Heart left ventricle (tissue), 16 donors: Measurements from ENCODE around the gene EEF1AKMT3. TPM values are rescaled to one million over a fixed set of nuclear protein-coding genes. Genes with fewer than 3 reads are reported as not detected.

Source experiments
- ATAC-seq, 4 donors: fragments of 200-7000 bp; cut with Tn5 transposase; one replicate each; pipeline ENCODE4 v1.9.1; 2020 to 2022; ENCODE audit warnings: moderate library complexity in 4 of 4, mild to moderate bottlenecking in 3 of 4, moderate number of reproducible peaks in 1 of 4
- DNase-seq, 5 donors: peaks; one replicate each; pipeline ENCODE4 v3.0.0-alpha.2; 2020
- H3K27ac ChIP-seq, 12 donors: fragments of 200-600 bp; sonication (generic) in 4 of 12; one replicate each; pipeline versions ENCODE4 v1.5.0 to v1.8.0; 2016 to 2022; ENCODE audit warnings: mild to moderate bottlenecking in 2 of 12
- H3K27me3 ChIP-seq, 9 donors: fragments of 200-600 bp; sonication (generic) in 2 of 9; one replicate each; pipeline versions ENCODE4 v1.5.1 to v1.8.0; 2016 to 2022; ENCODE audit warnings: mild to moderate bottlenecking in 3 of 9
- H3K36me3 ChIP-seq, 9 donors: fragments of 200-600 bp; sonication (generic) in 2 of 9; one replicate each; pipeline versions ENCODE4 v1.5.0 to v1.8.0; 2018 to 2022; ENCODE audit warnings: mild to moderate bottlenecking in 2 of 9
- H3K4me1 ChIP-seq, 12 donors: fragments of 200-600 bp; sonication (generic) in 4 of 12; one replicate each; pipeline versions ENCODE4 v1.5.0 to v1.8.0; 2016 to 2022; ENCODE audit warnings: mild to moderate bottlenecking in 3 of 12
- H3K4me3 ChIP-seq, 12 donors: fragments of 200-600 bp; sonication (generic) in 4 of 12; one replicate each; pipeline versions ENCODE4 v1.5.0 to v1.8.0; 2017 to 2022; ENCODE audit warnings: mild to moderate bottlenecking in 9 of 12, moderate library complexity in 4 of 12
- H3K9me3 ChIP-seq, 12 donors: fragments of 200-600 bp; sonication (generic) in 4 of 12; one replicate each; pipeline versions ENCODE4 v1.5.0 to v1.8.0; 2016 to 2022; ENCODE audit warnings: mild to moderate bottlenecking in 1 of 12
- CTCF ChIP-seq, 12 donors: fragments of 200-600 bp; sonication (generic) in 4 of 12; IDR thresholded peaks; one replicate each; pipeline versions ENCODE4 v1.5.0 to v1.8.0; 2018 to 2022; ENCODE audit warnings: antibody characterized with exemption in 12 of 12, mild to moderate bottlenecking in 5 of 12
- POLR2A ChIP-seq, 2 donors: fragments of 450-650 bp; IDR thresholded peaks; one replicate each; pipeline ENCODE4 v1.6.1; 2017; ENCODE audit warnings: antibody characterized with exemption in 2 of 2, mild to moderate bottlenecking in 2 of 2, moderate library complexity in 2 of 2
- WGBS, 4 donors: extraction: QIAGEN DNeasy Blood & Tissue Kit in 2 of 4; methylation state at CpG; one replicate each; pipeline versions ENCODE4 v1.1.5 to v1.1.7; 2013 to 2018; 5-methylcytosine and 5-hydroxymethylcytosine counted together
- intact Hi-C, 10 donors: fragments of 100-400 bp; cut with DNase I; formaldehyde crosslinking; loops; one replicate each; pipeline versions ENCODE4 v1.11.1 to v1.14.2; 2022
- polyA plus RNA-seq, 2 donors: library from polyadenylated mRNA; stranded (reverse); fragments of 200-250 nt; gene quantifications; one replicate each; pipeline ENCODE4 v1.2.3, GENCODE V29; 2013
- total RNA-seq, 9 donors: library from RNA; depleted of rRNA in 2 of 9; stranded (reverse); fragments of >200 nt in 2 of 9; fragmentation: NEBNext Ultra II Directional in 3 of 9; extraction: Animal tissue kit (Norgen Biotek cat#: 25700) in 3 of 9; gene quantifications; one replicate each; pipeline versions ENCODE4 v1.1.0 to v1.2.4, GENCODE V29; 2016 to 2023
- donor health status: ischemic (EF 13 %, LVEDD 7.1; RV severe dilation, severe dysfunction).
- donor health status: healthy with polysubstance abuse.
- donor health status: DM: no; HTN: yes; CAD: no.
- donor health status: DM: no; HTN: no; CAD: no.
- donor health status: ischemic (EF 25% LVEDD 6.9; RV normal size, moderate dysfunction).
- donor health status: ischemic (EF 25% LVEDD 5.7; RV mildly dilated, moderate dysfunction).
- donor health status: healthy.
- donor health status: DM: yes; HTN: yes; CAD: no.
- donor health status: ischemic (EF 35%, LVEDD 5.7; RV mildly dilated, moderate dysfunction).
- donor health status: nonischemic (EF 11% LVEDD 7.7; RV severe dilation, severe dysfunction).
- donor health status: DM: yes; HTN: yes; CAD: no.
- donor health status: PGD.
- donor health status: ischemic (EF 29% LVEDD 5.4; RV normal size, mild dysfunction).
- donor health status: nonischemic (EF 23%, LVEDD 6.1; RV moderate dilation, normal function).

Gene EEF1AKMT3
- total and polyA plus RNA-seq, 11 donors = 0.84 to 4.5 (median 1.8) TPM

GRCh38 chr12:57821474-57822214, 49.2 kb downstream of the EEF1AKMT3 start:
- TF ChIP-seq CTCF (IDR thresholded peaks at IDR 0.05) (no peak), POLR2A (IDR thresholded peaks at IDR 0.05) (no peak)
- Histone ChIP-seq H3K36me3 (peaks cover 5 to 85% (median 78%) of the 10 kb centered on the region in 9 donors), H3K27ac (peak overlapping the region; percentile 32 to 77 (median 64)), H3K4me1 (peaks cover 2 to 61% (median 45%) of the 10 kb centered on the region in 12 donors), H3K4me3 (no peak overlapping the region), H3K27me3 (no peaks in the 10 kb centered on the region), H3K9me3 (no peaks in the 10 kb centered on the region)
- intact Hi-C loops = no loop called here
- 78 to 85% (median 82%) methylated on average over 10 of the region's 10 CpGs for WGBS, 4 donors
- ATAC-seq (no peak), DNase-seq (no peak)

- intact Hi-C loops = no loop called here
- TF ChIP-seq POLR2A (IDR thresholded peaks at IDR 0.05) = no peak
- no peak for TF ChIP-seq CTCF (IDR thresholded peaks at IDR 0.05)
- 59 to 67% (median 62%) methylated on average over 10 of the region's 10 CpGs for WGBS, 4 donors
- H3K36me3 ChIP-seq = peaks cover 8 to 94% (median 87%) of the 10 kb centered on the region in 9 donors
- no peak overlapping the region for H3K4me3 ChIP-seq
- peak overlapping the region; percentile 32 to 81 (median 67) for H3K27ac ChIP-seq
- no peaks in the 10 kb centered on the region for H3K9me3 ChIP-seq
- DNase-seq (no peak), ATAC-seq (peak; percentile 30 to 62 (median 44))
- H3K4me1 ChIP-seq = peaks cover 5 to 61% (median 38%) of the 10 kb centered on the region in 12 donors
- no peaks in the 10 kb centered on the region for H3K27me3 ChIP-seq
These were observed 50.1 kb downstream of the EEF1AKMT3 start for GRCh38 chr12:57822392-57823130.

- peak in 2 of 4 donors; percentile 6 to 8 for ATAC-seq
- no peak for TF ChIP-seq POLR2A (IDR thresholded peaks at IDR 0.05)
- TF ChIP-seq CTCF (IDR thresholded peaks at IDR 0.05) = no peak
- Histone ChIP-seq H3K27ac (peak overlapping the region; percentile 32 to 81 (median 67)), H3K4me1 (peaks cover 5 to 55% (median 31%) of the 10 kb centered on the region in 12 donors), H3K27me3 (no peaks in the 10 kb centered on the region), H3K36me3 (peaks cover 8 to 100% (median 95%) of the 10 kb centered on the region in 9 donors), H3K4me3 (no peak overlapping the region), H3K9me3 (no peaks in the 10 kb centered on the region)
- WGBS, 4 donors = 62 to 83% (median 76%) methylated on average over 14 to 17 of the region's 17 CpGs
- intact Hi-C loops = no loop called here
- no peak for DNase-seq
These were observed 50.9 kb downstream of the EEF1AKMT3 start for GRCh38 chr12:57823131-57823907.
